HG03432 (cell line): ENCODE results near the gene FNDC3A.

ENCODE experiments used
- ATAC-seq: cut with Tn5 transposase; IDR thresholded peaks from one replicate; pipeline ENCODE4 v1.9.1; 2021; ENCODE audit warnings: mild to moderate bottlenecking, moderate library complexity; ENCODE audit not compliant: unreplicated experiment

FNDC3A gene

GRCh38 chr13:49246850-49247642 lies 271.3 kb downstream of the FNDC3A start:
- ATAC-seq = peak; percentile 40

- ATAC-seq = peak; percentile 95
Observed at GRCh38 chr13:49247643-49248621, 272.2 kb downstream of the FNDC3A start, which contains the start of gene CDADC1. Gene CDADC1, plus strand, starts transcription at chr13:49247925. Its CDS starts 113 bp downstream, at chr13:49248038.

- no peak for ATAC-seq
Observed at GRCh38 chr13:49248622-49249002, 272.9 kb downstream of the FNDC3A start.

GRCh38 chr13:49251326-49251725 lies 275.6 kb downstream of the FNDC3A start:
- ATAC-seq = no peak

- ATAC-seq = no peak
Observed at GRCh38 chr13:49253310-49253709, 277.6 kb downstream of the FNDC3A start.

GRCh38 chr13:49254007-49254406 lies 278.3 kb downstream of the FNDC3A start:
- ATAC-seq = no peak

GRCh38 chr13:49256841-49257240 lies 281.1 kb downstream of the FNDC3A start:
- ATAC-seq = no peak

GRCh38 chr13:49258089-49258796 lies 282.5 kb downstream of the FNDC3A start:
- ATAC-seq = no peak
